Mammary epithelial cell (primary cell): ENCODE measurements around the gene UNC13D.

Experiments
- EZH2 ChIP-seq: IDR thresholded peaks from 2 replicates; pipeline ENCODE4 v1.6.1; 2012; ENCODE audit warnings: low read length, inconsistent platforms, borderline replicate concordance
- TF ChIP-seq, protein P1 (sequence below), 2 donors: IDR thresholded peaks in 1 of 2; conservative IDR thresholded peaks in 1 of 2; 2 replicates each; pipeline ENCODE4 v1.5.1; 2011 to 2012; ENCODE audit warnings: inconsistent platforms in 2 of 2, low read length in 2 of 2, mild to moderate bottlenecking in 2 of 2, control low read depth in 1 of 2, low read depth in 1 of 2; ENCODE audit not compliant: insufficient read depth in 1 of 2; ENCODE audit errors: extremely low read depth in 1 of 2

DNA sequence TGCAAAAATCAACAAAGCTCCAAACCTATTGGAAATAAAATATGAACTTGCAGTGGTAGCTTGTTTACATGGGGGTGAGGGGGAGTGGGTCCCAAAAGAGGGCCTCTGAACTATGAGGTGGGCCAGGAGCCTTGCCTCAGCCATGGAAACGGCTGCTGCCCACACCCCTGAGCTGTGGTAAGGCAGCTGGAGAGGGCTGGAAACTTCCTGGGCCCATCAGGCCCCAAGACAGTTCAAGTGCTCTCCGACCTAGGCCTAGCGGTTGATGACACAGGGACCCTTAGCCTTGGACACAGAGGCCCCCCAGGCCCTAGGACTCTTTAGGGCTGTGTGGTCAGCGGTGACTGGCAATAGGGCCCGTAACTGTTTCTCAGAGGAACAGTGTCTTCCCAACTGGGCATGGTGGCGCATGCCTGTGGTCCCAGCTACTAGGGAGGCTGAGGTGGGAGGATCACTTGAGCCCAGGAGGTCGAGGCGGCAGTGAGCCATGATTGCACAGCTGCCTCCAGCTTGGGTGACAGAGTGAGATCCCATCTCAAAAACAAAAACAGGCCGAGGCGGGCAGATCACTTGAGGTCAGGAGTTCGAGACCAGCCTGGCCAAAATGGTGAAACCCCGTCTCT, 18.3 kb downstream of the UNC13D start:
- no peak for TF ChIP-seq EZH2
- TF ChIP-seq, protein P1, sequence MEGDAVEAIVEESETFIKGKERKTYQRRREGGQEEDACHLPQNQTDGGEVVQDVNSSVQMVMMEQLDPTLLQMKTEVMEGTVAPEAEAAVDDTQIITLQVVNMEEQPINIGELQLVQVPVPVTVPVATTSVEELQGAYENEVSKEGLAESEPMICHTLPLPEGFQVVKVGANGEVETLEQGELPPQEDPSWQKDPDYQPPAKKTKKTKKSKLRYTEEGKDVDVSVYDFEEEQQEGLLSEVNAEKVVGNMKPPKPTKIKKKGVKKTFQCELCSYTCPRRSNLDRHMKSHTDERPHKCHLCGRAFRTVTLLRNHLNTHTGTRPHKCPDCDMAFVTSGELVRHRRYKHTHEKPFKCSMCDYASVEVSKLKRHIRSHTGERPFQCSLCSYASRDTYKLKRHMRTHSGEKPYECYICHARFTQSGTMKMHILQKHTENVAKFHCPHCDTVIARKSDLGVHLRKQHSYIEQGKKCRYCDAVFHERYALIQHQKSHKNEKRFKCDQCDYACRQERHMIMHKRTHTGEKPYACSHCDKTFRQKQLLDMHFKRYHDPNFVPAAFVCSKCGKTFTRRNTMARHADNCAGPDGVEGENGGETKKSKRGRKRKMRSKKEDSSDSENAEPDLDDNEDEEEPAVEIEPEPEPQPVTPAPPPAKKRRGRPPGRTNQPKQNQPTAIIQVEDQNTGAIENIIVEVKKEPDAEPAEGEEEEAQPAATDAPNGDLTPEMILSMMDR (conservative IDR thresholded peaks at IDR 0.05 in 1 of 2, IDR thresholded peaks at IDR 0.05 in 1 of 2; ENCODE audit: extremely low read depth in 1 of 2, insufficient read depth in 1 of 2, low read depth in 1 of 2, low read length in 2 of 2), result no peak
